ENCODE measurements around the gene CFAP20DC. TPM values are rescaled to one million over a fixed set of nuclear protein-coding genes. Genes with fewer than 3 reads are reported as not detected.

The CFAP20DC gene
- 2.9 and 7.1 TPM in 2 replicates for total RNA-seq

GRCh38 chr3:59049671-59050331 lies at the start of gene CFAP20DC:
TSS of gene CFAP20DC (minus strand) at chr3:59050025. CDS start at chr3:59049631, 394 bp downstream.

All from uterine smooth muscle cell (primary cell).